SK-N-SH treated with all-trans-retinoic acid at 6 μM for 48 hours (cell line): Measurements from ENCODE around the gene HAUS1.
"Not testable (repeated sequence)": the region's sequence is repeated elsewhere in the genome, so short reads cannot be mapped to it uniquely, and the experiment has no call there.

Source experiments
- CSDC2 ChIP-seq: fragments of 250-450 bp; sonication (Bioruptor Pico); IDR thresholded peaks from 2 replicates; pipeline ENCODE4 v1.5.0; 2020; ENCODE audit warnings: mild to moderate bottlenecking, moderate library complexity
- GLIS3 ChIP-seq: fragments of 250-450 bp; sonication (Bioruptor Pico); IDR thresholded peaks from 2 replicates; pipeline ENCODE4 v1.5.0; 2020; ENCODE audit warnings: mild to moderate bottlenecking, moderate library complexity
- PATZ1 ChIP-seq: fragments of 250-450 bp; sonication (Bioruptor Pico); IDR thresholded peaks from 2 replicates; pipeline ENCODE4 v1.8.0; 2020; ENCODE audit warnings: mild to moderate bottlenecking, moderate library complexity, borderline replicate concordance
- POU6F1 ChIP-seq: fragments of 250-450 bp; sonication (Bioruptor Pico); IDR thresholded peaks from 2 replicates; pipeline ENCODE4 v1.8.0; 2021; ENCODE audit warnings: low read depth, mild to moderate bottlenecking, moderate library complexity, borderline replicate concordance
- RARB ChIP-seq: fragments of 250-450 bp; sonication (Bioruptor Pico); IDR thresholded peaks from 2 replicates; pipeline ENCODE4 v1.8.0; 2021; ENCODE audit warnings: mild to moderate bottlenecking, moderate library complexity
- ZC3H10 ChIP-seq: fragments of 250-450 bp; sonication (Bioruptor Pico); IDR thresholded peaks from 2 replicates; pipeline ENCODE4 v1.5.1; 2021; ENCODE audit warnings: mild to moderate bottlenecking, moderate library complexity
- ZFP3 ChIP-seq: fragments of 250-450 bp; sonication (Bioruptor Pico); IDR thresholded peaks from 2 replicates; pipeline ENCODE4 v1.5.0; 2020; ENCODE audit warnings: mild to moderate bottlenecking, moderate library complexity
- ZFP30 ChIP-seq: fragments of 450-650 bp; formaldehyde crosslinking; IDR thresholded peaks from 2 replicates; pipeline ENCODE4 v1.5.0; 2022; ENCODE audit warnings: mild to moderate bottlenecking, moderate library complexity
- ZNF8 ChIP-seq: fragments of 450-650 bp; formaldehyde crosslinking; IDR thresholded peaks from 2 replicates; pipeline ENCODE4 v1.5.0; 2020; ENCODE audit warnings: mild to moderate bottlenecking, moderate library complexity

GRCh38 chr18:46130549-46130948 lies 26.4 kb downstream of the HAUS1 start:
- not testable (repeated sequence) for TF ChIP-seq ZC3H10, ZNF8, ZFP30, POU6F1, ZFP3, RARB, GLIS3, PATZ1, CSDC2 (CRISPR knock-in tag)
